GM18867 (cell line): Measurements from ENCODE around the gene AKAP6.

ENCODE experiments used
- ATAC-seq: cut with Tn5 transposase; IDR thresholded peaks from one replicate; pipeline ENCODE4 v1.9.1; 2021; ENCODE audit warnings: mild to moderate bottlenecking, moderate library complexity; ENCODE audit not compliant: unreplicated experiment

The AKAP6 gene

DNA sequence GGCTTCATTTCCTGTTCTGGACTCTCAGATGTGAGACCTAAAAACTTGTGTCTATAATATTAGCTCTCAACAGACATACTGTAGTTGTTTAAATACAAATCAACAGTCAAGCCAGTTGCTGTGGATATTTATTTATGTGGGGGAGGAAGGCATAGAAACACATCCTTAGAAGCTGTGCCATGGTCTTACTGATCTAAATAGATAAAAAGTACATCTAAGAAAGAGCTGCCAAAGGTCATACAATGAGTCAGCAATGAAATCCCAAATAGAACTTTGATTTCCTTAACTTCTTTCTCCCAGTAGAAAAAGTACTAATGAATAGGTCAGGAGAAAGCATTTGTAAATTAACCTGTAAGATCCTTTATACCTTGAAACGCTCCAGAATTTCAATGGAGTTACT, 185.1 kb downstream of the AKAP6 start:
- ATAC-seq: no peak

DNA sequence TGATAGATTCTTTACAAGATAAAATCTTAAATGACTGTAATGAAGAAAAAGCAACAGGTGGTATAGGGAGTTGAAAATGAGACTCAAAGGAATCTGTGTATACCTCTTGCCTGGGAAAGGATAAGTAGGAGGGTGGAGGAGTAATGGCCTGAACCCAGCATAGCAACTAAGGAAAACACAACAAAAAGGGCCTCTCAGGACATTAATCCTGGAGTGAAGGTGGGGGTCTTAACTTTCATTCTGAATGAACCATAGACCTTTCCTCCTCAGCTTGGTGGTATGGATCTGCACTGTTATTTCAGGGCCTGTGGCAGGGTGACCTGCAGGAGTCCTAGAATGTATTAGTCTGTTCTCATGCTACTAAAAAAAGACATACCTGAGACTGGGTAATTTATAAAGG, 185.6 kb downstream of the AKAP6 start:
- ATAC-seq: no peak

DNA sequence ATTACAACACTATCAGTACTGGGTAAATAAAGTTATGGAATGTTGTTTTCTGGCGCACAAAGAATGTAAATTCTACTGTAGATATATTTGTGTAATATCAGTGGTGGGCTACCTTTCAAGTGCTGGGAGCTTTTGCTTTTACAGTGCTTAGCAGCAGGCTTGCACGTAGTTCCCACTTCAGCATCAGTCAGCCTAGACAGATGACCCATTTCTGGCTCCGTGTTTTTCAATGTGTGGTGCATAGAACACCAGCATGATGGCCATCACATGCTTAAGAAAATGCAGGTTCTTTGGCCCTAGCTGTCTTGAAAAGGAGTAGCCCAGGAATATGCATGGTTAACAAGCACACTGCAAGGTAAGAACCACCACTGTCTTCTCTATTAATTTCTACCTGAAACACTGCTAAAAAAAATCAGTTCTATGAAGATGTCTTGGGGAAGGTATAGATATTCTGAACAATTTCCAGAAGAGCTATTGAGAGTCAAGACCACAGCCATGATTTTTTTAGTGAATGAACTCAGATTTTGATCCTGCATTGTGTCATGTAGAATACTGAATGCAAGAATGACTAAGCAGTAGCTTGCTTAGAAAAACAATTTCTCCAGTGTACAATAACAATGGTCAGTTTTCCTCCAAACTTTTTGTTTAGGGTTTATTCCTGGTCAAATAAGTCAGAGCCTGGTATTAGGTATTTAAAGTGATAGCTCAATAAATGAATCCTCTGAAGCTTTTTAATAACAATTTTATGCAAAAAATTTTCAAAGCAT, 195.7 kb downstream of the AKAP6 start:
- no peak for ATAC-seq

DNA sequence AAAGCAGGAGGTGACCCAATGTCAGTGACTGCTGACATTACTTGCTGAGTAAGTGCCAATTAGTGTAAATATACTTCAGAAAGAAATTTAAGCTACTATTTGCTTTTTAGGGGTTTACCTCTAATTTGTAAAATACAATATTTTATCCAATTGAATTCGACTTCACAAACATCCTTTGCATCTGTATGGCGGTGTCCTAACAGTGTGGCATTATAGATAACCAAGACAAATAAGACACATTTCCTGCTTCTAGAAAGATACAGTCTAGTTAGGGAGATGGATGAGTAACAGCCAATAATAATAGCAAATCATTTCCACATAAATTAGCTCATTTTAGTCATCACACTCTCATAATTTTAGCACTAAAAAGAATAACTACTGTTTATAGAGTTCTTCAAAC, 196.5 kb downstream of the AKAP6 start:
- ATAC-seq: no peak

DNA sequence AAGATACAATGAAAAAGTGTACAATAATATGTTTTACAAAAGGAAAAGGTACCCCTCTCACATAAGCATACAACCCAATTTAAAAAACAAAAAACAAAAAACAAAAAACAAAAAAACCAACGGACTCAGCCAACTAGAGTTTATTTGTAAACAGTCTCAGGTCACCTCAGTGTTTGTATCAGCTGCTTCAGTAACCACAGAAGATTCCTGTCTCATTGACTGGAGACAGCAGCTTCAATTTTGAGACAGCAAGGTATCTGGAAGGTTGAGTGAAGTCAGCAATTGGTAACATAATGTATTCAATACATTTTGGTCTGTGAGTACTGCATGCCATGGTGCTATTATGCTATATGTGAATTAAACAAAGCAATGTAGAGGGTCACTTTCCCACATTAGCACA, 201.7 kb downstream of the AKAP6 start:
- ATAC-seq: no peak

DNA sequence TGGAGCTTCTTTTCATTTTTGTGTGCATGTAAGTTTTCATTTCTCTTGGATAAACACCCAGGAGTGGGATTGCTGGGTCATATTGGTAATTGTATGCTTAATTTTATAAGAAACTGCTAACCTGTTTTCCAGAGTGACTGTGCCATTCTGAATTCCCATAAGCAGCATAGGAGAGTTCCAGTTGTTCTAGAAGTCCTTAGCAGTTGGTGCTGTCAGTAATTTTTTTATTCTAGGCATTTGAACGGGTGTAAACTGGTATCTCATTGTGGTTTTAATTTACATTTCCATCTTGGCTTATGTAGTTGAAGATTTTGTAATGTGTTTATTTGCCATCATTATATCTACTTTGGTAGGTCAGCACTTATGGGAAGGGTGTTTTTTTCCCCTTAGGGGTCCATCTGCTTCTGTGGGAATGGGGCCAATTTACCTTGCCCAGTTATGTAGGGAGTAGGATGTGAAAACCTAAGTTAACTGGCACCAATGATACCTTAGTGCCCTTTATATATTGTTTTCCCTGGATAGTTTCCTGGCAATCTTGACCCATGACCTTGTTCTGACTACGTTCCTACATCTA, 202.9 kb downstream of the AKAP6 start:
- ATAC-seq: no peak

DNA sequence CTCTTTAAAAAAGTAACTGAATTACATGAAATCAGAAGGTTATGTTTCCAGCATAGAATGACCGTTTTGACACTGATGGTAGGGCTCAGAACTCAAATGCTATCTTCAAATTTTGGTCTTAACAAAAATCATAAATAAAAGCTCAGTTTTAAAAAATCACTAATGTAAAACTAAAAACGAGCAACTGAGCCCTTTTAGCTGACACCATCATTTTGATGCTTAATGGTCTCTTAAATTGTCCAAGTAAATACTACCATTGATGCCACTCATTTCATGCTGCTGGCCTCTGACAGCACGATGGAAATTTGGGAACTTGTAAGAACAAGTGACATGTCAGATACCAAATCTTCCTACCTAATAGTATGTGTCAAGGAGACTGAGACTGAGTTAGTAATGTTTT, 205.0 kb downstream of the AKAP6 start:
- ATAC-seq: no peak

DNA sequence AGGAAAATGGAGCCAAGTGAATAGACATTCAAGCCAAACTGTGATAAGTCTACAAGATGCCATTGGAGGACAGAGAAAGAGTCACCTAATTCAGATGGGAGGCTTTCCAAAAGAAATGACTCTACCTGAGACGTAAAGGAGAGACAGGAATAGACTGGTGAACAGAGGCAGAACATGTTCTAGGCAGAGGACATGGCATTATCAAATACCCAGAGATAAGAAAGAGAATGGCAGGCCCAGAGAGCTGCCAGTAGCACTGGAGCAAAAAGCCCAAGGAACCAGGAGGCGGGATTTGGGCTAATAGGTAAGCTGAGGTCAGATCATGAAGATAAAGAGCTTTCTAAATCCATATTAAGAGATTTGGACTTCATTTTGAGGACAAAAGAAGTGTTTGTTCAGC, 207.1 kb downstream of the AKAP6 start:
- ATAC-seq: no peak

DNA sequence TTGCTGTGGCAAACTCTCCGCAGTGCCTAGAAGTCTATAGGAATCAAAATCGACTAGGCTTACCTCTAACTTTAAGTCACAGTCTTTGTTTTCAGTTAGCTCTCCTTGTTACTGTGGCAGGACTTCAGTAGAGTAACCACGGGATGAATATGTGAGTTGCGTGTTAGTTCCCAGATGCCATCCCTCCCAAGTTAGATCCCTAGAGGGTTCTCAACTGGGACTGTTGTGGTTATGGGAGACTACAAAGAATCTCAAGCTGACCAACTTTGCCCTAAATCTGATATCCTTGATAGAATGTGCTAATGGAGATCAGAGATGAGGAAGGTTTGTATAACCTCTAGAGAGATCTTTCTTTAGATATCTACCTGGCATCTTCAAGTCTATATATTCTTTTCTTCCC, 208.1 kb downstream of the AKAP6 start:
- no peak for ATAC-seq

DNA sequence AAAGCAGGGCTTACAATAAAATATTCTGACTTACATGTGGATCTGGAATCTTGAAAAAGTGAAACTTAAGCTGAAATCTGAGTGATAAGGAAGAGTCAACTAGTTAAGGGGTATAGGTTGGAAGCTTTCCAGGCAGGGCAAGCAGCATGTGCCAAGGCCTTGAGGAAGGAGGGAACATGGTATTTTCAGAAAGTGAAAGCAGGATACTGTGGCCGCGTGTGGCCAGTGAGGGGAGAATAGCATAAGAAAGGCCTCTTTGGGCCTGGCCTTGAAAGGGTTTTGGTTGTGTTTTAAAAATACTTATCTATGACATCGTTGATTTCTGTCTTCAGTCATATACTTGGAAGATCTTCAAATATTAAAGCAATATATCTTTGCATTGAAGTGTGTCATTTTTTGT, 213.4 kb downstream of the AKAP6 start:
- ATAC-seq: no peak

DNA sequence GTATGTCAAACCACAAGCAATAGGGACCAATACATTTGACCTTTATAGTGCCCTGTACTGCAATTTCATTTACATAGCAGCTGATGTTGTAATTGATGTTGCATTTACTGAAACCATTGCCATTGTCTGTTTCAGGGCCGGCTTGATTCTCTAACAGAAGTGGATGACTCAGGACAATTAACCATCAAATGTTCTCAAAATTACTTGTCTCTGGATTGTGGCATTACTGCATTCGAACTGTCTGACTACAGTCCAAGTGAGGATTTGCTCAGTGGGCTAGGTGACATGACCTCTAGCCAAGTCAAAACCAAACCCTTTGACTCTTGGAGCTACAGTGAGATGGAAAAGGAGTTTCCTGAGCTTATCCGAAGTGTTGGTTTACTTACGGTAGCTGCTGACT, 216.0 kb downstream of the AKAP6 start:
- ATAC-seq: no peak

DNA sequence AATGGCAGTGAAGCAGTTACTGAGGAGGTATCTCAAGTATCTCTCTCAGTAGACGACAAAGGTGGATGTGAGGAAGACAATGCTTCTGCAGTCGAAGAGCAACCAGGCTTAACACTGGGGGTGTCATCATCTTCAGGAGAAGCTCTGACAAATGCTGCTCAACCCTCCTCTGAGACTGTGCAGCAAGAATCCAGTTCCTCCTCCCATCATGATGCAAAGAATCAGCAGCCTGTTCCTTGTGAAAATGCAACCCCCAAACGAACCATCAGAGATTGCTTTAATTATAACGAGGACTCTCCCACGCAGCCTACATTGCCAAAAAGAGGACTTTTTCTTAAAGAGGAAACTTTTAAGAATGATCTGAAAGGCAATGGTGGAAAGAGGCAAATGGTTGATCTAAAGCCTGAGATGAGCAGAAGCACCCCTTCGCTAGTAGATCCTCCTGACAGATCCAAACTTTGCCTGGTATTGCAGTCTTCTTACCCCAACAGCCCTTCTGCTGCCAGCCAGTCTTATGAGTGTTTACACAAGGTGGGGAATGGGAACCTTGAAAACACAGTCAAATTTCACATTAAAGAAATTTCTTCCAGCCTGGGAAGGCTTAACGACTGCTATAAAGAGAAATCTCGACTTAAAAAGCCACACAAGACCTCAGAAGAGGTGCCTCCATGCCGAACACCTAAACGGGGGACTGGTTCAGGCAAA, 216.6 kb downstream of the AKAP6 start:
- ATAC-seq: no peak

DNA sequence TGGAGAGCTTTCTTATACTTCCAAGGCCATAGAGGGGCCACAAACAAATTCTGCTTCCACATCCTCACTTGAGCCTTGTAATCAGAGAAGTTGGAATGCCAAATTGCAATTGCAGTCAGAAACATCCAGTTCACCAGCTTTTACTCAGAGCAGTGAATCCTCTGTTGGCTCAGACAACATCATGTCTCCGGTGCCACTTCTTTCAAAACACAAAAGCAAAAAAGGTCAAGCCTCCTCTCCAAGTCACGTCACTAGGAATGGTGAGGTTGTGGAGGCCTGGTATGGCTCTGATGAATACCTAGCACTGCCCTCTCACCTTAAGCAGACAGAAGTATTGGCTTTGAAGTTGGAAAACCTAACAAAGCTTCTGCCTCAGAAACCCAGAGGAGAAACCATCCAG, 217.1 kb downstream of the AKAP6 start:
- ATAC-seq: no peak

DNA sequence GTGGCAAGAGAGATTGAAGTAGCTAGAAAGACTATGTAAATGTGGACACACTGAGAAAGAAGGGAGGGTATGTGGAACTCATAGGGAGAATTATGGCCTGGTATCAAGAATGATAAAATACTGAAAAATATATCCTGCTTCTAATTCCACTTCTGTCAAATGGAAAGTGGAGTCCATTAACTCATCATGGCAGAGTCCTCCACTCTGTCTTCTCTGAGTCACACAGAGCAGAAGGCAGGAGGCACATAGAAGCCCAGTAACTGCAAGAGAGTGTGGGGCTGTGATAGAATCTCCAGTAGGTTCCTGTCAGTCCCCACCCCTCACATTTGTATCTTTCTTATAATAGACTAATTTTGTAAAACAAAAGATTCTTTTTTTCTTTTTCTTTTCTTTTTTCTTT, 223.7 kb downstream of the AKAP6 start:
- no peak for ATAC-seq

DNA sequence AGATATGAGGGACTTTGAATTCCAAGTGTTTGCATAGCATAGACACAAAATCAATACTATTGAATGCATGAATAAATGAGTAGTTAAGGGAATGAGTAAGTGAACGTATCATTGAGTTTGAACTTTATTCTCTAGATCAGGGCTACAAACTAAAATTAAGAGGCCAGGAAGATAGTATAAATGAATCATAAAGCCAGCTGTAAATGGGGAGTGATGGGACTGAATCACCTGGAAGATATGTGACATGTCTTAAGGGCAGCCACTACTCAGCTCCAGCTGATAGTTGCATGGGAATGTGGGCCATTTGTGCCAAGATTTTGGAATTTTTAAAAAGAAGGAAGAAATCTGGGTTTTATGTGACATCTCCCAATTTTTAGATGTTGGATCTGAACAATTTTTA, 229.9 kb downstream of the AKAP6 start:
- ATAC-seq: no peak

DNA sequence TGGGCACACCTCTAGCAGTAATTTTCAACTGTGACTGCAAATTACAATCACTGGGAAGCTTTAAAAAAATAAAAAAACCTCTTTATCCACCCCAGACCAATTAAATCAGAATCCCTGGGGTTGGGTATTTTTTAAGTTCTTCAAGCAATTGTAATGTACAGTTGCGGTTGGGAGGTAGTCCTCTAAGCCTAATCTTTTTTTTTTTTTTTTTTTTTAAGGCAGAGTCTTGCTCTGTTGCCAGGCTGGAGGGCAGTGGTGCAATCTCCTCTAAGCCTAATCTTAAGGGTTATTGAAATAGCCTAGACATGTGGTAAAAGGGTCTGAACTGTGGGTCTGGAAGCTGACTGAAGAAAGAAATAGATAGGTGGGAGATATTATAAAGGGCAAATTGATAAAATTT, 230.5 kb downstream of the AKAP6 start:
- ATAC-seq: no peak

DNA sequence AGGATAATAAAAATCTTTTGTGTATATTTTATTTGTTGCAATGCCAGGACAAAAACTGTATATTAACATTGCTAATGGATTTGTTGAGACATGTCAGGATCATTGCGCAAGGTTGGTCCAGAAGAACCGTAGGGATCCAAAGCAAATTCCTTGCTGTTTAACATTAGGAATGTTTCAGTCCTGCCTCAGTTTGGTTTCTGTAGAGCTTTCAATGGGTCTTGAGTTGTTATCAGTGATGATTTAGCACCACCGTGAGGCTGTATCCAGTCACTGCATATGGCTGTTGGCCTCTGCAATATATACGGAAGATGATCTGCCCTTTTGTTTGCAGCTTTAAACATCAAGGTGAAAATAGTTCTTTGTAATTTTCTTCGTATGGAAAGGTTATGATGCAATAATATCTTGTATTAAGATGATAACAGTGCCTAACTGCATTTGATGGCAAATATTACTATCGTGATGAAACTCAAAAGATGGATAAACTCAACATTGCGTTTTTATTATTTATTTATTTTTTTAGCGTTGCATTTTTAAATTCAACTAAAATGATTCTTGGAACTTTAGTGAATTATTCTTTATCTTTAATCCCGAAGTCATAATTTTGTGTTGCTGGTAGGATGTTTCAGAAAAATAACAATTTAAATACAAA, 231.2 kb downstream of the AKAP6 start:
- peak; percentile 88 for ATAC-seq

DNA sequence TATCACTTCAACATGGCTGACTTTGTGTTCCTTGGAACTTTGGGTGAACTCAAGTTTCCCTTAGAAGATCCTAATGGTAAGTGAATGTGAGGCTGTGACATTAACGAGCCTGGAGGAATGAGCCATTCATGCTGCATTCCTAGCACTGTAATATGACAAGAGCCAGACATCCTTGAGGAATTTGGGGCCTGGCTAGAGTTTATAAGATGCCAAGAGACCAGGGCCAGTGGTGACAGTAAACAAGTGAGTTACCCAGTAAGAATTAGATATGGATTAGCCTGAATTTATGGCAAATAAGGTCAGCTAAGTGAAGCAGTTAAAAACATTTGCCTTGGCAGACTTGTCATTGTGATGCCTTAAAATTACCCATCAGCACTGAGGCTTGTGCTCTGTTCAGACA, 232.4 kb downstream of the AKAP6 start:
- ATAC-seq: no peak

DNA sequence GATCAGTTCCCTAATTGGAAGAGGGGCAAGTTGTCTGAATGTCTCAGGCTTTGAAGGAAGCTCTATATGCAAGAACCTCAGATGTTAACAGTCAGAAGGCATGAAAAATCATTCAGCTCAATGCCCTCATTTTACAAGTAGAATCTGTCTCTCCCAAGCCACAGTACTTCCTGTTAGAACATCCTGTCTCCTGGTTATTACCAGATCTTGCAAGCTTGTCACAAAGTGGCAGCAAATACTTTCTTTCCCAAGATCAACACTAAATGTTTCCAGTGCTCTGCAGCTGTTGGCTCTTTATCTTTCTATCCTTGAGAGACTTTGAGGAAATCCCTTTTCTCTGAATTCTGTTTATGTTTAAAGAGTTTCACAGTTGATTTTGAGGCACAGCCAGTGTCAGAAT, 235.5 kb downstream of the AKAP6 start:
- ATAC-seq: no peak

DNA sequence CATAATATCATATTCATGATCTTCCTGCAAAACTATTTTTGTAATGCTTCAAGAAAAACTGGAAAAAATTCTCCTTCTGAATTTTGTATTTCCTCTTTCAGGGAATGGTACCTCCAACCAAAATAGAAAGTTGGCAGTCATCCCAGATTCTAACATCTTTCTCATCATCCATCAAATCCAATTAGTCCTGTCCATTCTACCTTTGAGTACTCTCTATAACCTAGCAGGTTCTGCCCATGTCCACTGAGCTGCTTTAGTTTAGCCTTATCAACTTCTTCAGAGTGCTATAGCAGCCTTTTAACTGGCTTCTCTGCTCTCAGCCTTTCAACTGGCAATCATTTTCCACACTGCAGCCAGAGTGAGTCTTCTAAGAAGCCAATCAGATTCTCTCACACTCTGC, 236.2 kb downstream of the AKAP6 start:
- no peak for ATAC-seq

DNA sequence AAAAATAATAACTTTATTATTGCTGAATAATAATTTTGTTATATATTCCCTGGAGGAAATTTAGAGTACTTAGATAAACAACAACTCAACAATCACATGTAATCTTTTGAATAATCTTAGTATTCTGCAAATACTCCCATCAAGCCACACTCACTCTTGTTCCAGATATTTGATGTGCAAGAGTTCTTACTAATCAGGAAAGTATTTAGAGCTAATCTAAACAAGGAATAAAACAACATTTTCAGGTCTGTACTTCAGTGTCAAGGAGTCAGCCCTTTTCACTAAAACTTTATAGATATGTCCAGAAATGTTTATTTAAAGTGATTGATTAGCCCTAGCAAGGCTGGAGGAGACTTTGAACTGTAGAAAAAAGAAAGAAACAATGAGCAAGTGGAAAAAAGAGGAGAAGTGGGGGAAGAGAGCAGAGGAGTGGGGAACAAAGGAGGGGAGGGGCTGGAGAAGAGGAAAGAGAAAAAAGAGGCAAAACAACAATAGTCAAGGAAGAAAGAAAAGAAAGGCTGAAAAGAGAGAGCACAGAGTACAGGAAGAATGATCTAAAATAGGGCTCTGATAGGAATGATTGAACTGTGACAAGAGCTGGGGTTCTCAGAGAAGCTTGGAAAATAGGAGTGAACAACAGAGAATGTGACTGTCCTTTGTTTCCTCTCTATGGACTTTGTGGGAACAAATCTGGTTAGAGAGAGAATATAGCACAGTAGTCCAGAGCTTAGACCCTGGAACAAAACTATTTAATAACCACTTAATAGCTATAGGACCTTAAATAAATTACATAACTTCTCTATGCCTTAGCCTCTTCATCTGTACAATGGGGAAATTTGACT, 238.7 kb downstream of the AKAP6 start:
- no peak for ATAC-seq
